ENCODE data around the gene MED27.

GRCh38 chr9:131943351-131943841 lies 136.3 kb downstream of the MED27 start:
- no peak for TF ChIP-seq TCF12 (IDR thresholded peaks at IDR 0.05; ENCODE audit: low read depth)
- no peak for TF ChIP-seq EP300 (IDR thresholded peaks at IDR 0.05; ENCODE audit: borderline replicate concordance)
- TF ChIP-seq CEBPB (IDR thresholded peaks at IDR 0.05) = no peak
- no peak for TF ChIP-seq TAF1 (IDR thresholded peaks at IDR 0.05; ENCODE audit: low read depth)
- TF ChIP-seq CREB1 (IDR thresholded peaks at IDR 0.05; ENCODE audit: low read depth) = no peak

Measured in Ishikawa (cell line).